Right ventricle myocardium inferior (tissue), 1 donor: ENCODE results near the gene MADD. TPM values are rescaled to one million over a fixed set of nuclear protein-coding genes. Genes with fewer than 3 reads are reported as not detected.

Experiments used
- ATAC-seq: fragments of 200-7000 bp; cut with Tn5 transposase; one replicate; pipeline ENCODE4 v1.9.1; 2020; ENCODE audit warnings: mild to moderate bottlenecking, moderate library complexity
- DNase-seq: peaks from one replicate; pipeline ENCODE4 v3.0.0; 2021; ENCODE audit errors: missing footprints
- intact Hi-C: fragments of 100-400 bp; cut with DNase I; formaldehyde crosslinking; loops from one replicate; pipeline ENCODE4 v1.11.0; 2022
- total RNA-seq: library from RNA; stranded (reverse); fragmentation: NEBNext Ultra II Directional; extraction: Animal tissue kit (Norgen Biotek cat#: 25700); gene quantifications from one replicate; pipeline ENCODE4 v1.2.1, GENCODE V29; 2021
- donor health status: DM: no; HTN: yes; CAD: no; lungs with severe emphysema.

The MADD gene
- total RNA-seq, 1 donor from 2014 or later: 40.2 TPM

- no peak for DNase-seq
- ATAC-seq: peak; percentile 36
- intact Hi-C loops: loop anchor here (2.0 to 5.0 kb wide), 2 partner anchors 61 to 71 kb away; partner anchors contain the start of genes ARFGAP2 and PACSIN3
These were observed 21.6 kb upstream of the MADD start for GRCh38 chr11:47248304-47248663.

GRCh38 chr11:47248664-47249377 is 21.1 kb upstream of the MADD start, which contains the start of gene ACP2:
TSS of gene ACP2 (minus strand) at chr11:47248814. CDS start at chr11:47248789, 25 bp downstream.
- DNase-seq: peak; percentile 97
- ATAC-seq: peak; percentile 96
- intact Hi-C loops: loop anchor here (2.0 to 5.0 kb wide), 2 partner anchors 62 to 72 kb away; partner anchors contain the start of genes ARFGAP2 and PACSIN3

GRCh38 chr11:47249378-47249715 is 20.6 kb upstream of the MADD start:
- intact Hi-C loops: loop anchor here (2.0 to 5.0 kb wide), 2 partner anchors 63 to 72 kb away; partner anchors contain the start of genes ARFGAP2 and PACSIN3
- ATAC-seq (no peak), DNase-seq (no peak)

- intact Hi-C loops: loop anchor here (5.0 kb wide), 1 partner anchor 156 kb away; the partner anchor contains the start of gene SLC39A13
- DNase-seq: no peak
- ATAC-seq: no peak
These were observed 18.2 kb upstream of the MADD start for GRCh38 chr11:47251751-47252150.

DNA sequence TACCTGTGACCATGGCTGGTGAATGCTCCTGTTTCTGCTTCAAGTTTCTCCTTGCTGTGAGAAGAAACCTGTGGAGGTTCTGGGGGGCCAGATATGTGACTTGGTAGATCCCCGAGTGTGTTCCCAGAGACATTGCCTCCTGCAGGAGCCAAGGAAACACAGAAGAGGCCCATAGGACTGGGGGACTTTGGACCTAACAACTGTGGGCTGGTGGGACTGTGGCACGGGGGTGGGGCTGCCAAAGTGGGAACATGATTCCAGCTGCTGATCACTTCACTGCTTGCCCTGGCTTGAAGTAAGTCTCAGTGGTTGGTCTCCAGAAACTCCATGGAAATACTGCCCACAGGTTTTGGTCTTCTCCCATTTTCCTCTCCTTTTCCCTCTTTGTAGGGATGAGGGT is 16.3 kb upstream of the MADD start:
- ATAC-seq (no peak), DNase-seq (no peak)
- intact Hi-C loops: loop anchor here (5.0 kb wide), 1 partner anchor 154 kb away; the partner anchor contains the start of gene SLC39A13

DNA sequence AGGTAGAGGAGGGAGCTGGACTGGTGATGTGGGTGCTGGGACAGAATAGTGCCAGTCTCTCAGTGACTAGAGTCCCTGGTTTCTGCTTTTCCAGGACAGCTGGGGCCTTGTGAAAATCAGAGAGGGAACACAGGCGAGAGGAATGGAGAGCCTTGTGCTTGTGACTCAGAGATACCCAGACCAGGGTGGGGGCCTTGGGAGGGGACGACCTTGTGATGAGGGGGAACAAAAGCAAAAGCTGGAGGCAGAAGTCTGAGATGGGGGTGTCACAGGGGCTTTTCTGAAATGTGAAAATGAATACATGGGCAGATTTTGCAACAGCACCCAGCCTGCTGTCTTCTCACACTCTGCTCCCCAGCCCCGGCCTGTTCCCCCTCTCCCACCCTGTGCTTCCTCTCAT is 15.5 kb upstream of the MADD start:
- intact Hi-C loops: loop anchor here (5.0 kb wide), 1 partner anchor 153 kb away; the partner anchor contains the start of gene SLC39A13
- ATAC-seq: peak; percentile 0

DNA sequence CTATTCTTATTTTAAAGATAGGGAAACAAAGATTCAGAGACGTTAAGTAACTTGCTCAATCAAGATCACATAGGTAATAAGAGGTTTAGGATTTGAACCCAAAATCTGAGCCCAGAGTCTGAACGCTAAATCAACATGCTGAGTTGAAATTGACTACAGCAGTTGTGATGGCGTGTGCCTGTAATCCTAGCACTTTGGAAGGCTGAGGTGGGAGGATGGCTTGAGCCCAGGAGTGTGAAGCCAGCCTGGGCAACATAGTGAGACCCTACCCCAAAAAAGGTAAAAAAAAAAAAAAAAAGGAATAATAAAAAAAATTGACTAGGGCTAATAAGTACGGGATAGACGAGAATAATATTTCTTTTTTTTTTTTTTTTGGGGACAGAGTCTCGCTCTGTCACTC is 13.6 kb upstream of the MADD start:
- DNase-seq (no peak), ATAC-seq (no peak)
- intact Hi-C loops: loop anchor here (5.0 kb wide), 1 partner anchor 39 kb away; no protein-coding TSS in a partner anchor

More for the DNA sequence above, 15.5 kb upstream of the MADD start:
- no peak for DNase-seq

- ATAC-seq (no peak), DNase-seq (no peak)
- intact Hi-C loops: loop anchor here (5.0 kb wide), 1 partner anchor 40 kb away; no protein-coding TSS in a partner anchor
These were observed 12.8 kb upstream of the MADD start for GRCh38 chr11:47257177-47257516.

GRCh38 chr11:47257517-47258316 is 12.2 kb upstream of the MADD start, which contains the start of gene NR1H3:
TSS of gene NR1H3 (plus strand) at chr11:47257996. CDS start at chr11:47259217, 1,221 bp downstream.
- ATAC-seq (peak; percentile 77), DNase-seq (peak; percentile 92)
- intact Hi-C loops: loop anchor here (1.0 to 5.0 kb wide), 2 partner anchors 40 to 98 kb away; no protein-coding TSS in a partner anchor

- no peak for DNase-seq
- intact Hi-C loops: loop anchor here (1.0 to 5.0 kb wide), 2 partner anchors 41 to 97 kb away; no protein-coding TSS in a partner anchor
- no peak for ATAC-seq
These were observed 11.5 kb upstream of the MADD start for GRCh38 chr11:47258317-47258902.

- intact Hi-C loops: loop anchor here (5.0 kb wide), 1 partner anchor 42 kb away; no protein-coding TSS in a partner anchor
- DNase-seq: no peak
- no peak for ATAC-seq
These were observed 10.5 kb upstream of the MADD start for GRCh38 chr11:47259232-47259977.

DNA sequence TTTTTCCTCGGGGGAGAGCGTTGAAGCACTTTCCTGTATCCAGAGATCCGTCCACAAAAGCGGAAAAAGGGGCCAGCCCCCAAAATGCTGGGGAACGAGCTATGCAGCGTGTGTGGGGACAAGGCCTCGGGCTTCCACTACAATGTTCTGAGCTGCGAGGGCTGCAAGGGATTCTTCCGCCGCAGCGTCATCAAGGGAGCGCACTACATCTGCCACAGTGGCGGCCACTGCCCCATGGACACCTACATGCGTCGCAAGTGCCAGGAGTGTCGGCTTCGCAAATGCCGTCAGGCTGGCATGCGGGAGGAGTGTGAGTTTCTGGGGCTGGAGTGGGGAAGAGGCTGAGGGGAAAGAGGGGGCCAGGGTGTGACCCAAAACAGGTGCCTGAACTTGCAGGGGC is 9.6 kb upstream of the MADD start:
- intact Hi-C loops: no loop called here

DNA sequence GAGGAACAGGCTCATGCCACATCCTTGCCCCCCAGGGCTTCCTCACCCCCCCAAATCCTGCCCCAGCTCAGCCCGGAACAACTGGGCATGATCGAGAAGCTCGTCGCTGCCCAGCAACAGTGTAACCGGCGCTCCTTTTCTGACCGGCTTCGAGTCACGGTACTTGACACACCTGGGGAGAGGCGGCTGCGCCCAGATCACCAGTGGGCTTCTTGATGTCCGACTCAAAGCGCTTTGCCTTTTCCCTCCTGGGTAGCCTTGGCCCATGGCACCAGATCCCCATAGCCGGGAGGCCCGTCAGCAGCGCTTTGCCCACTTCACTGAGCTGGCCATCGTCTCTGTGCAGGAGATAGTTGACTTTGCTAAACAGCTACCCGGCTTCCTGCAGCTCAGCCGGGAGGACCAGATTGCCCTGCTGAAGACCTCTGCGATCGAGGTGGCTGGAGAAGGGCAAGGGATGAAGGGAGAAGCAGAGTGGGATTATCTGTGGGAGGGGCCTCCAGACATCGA is 8.6 kb upstream of the MADD start:
- ATAC-seq (no peak), DNase-seq (no peak)
- intact Hi-C loops: no loop called here

More for the DNA sequence above, 9.6 kb upstream of the MADD start:
- DNase-seq (no peak), ATAC-seq (no peak)

- no peak for DNase-seq
- ATAC-seq: no peak
- intact Hi-C loops: no loop called here
These were observed 5.8 kb upstream of the MADD start for GRCh38 chr11:47264119-47264518.

- intact Hi-C loops: no loop called here
- ATAC-seq: no peak
- DNase-seq: no peak
These were observed 5.4 kb upstream of the MADD start for GRCh38 chr11:47264521-47264920.

GRCh38 chr11:47267876-47268275 is 2.1 kb upstream of the MADD start:
- DNase-seq: no peak
- intact Hi-C loops: no loop called here
- no peak for ATAC-seq

GRCh38 chr11:47268448-47269001 is 1.4 kb upstream of the MADD start:
- intact Hi-C loops: loop anchor here (1.0 kb wide), 1 partner anchor 87 kb away; no protein-coding TSS in a partner anchor
- DNase-seq: no peak
- no peak for ATAC-seq
